HCT116 (cell line): Measurements from ENCODE around the gene APBB1IP. TPM values are rescaled to one million over a fixed set of nuclear protein-coding genes. Genes with fewer than 3 reads are reported as not detected.

ENCODE experiments used
- ATAC-seq: fragments of 200-7000 bp; cut with Tn5 transposase; 2 replicates; pipeline ENCODE4 v1.9.1; 2020; ENCODE audit warnings: mild to moderate bottlenecking, moderate library complexity
- BruUV-seq: library from RNA; stranded (reverse); fragments of 400-500 nt; replicated peaks from 2 replicates; lab custom pipeline; 2021; lab: Mats Ljungman, UMichigan
- CTCF ChIA-PET: fragments of 300-600 bp; sonication (Branson Sonifier 250); formaldehyde crosslinking; loops from one replicate; lab custom pipeline; 2021; ENCODE audit warnings: antibody characterized with exemption; lab: Charles Lee
- POLR2A ChIA-PET: fragments of 300-600, 350-600 bp; sonication (Branson Sonifier 250); formaldehyde crosslinking; loops from one replicate; lab custom pipeline; 2021; ENCODE audit warnings: antibody characterized with exemption; lab: Charles Lee
- RAD21 ChIA-PET, 2 experiments: fragments of 300-600 bp; sonication (Branson Sonifier 250); formaldehyde crosslinking; loops; one replicate each; lab custom pipeline; 2023; ENCODE audit warnings: low total read pairs in 2 of 2; ENCODE audit not compliant: uncharacterized antibody in 2 of 2, unreplicated experiment in 2 of 2, low non-redundant PET in 1 of 2; lab: Charles Lee
- DNase-seq: peaks from one replicate; pipeline ENCODE4 v3.0.0-alpha.2; 2010; ENCODE audit warnings: low read depth, low spot score
- H2AFZ ChIP-seq: fragments of 200-600 bp; shearing (Covaris generic), sonication (generic); 2 replicates; pipeline ENCODE4 v1.6.1; 2017; ENCODE audit warnings: low read depth, mixed run types, mixed read lengths, antibody characterized with exemption, low read length; ENCODE audit not compliant: poor library complexity, severe bottlenecking
- H3K27ac ChIP-seq: 2 replicates; pipeline ENCODE4 v1.5.1; 2012; ENCODE audit warnings: low read depth, low read length
- H3K27me3 ChIP-seq: fragments of 200-600 bp; sonication (generic); 2 replicates; pipeline ENCODE4 v1.6.1; 2016; ENCODE audit warnings: mixed run types, low read length, mixed read lengths; ENCODE audit not compliant: insufficient read depth
- H3K36me3 ChIP-seq, 2 experiments: fragments of 200-500 bp in 1 of 2; fragments of 200-600 bp in 1 of 2; sonication (Bioruptor generic) in 1 of 2; sonication (generic) in 1 of 2; 2 replicates each; pipeline versions ENCODE4 v1.5.1 to v1.6.1; 2014 to 2016; ENCODE audit warnings: low read length in 2 of 2, inconsistent platforms in 1 of 2, mixed read lengths in 1 of 2, mixed run types in 1 of 2; ENCODE audit not compliant: insufficient read depth in 2 of 2, control insufficient read depth in 1 of 2
- H3K4me1 ChIP-seq, 2 experiments: fragments of 200-600 bp in 1 of 2; sonication (generic) in 1 of 2; 2 replicates each; pipeline versions ENCODE4 v1.5.1 to v1.6.1; 2012 to 2017; ENCODE audit warnings: low read length in 2 of 2, inconsistent platforms in 1 of 2, mild to moderate bottlenecking in 1 of 2, mixed read lengths in 1 of 2, mixed run types in 1 of 2, moderate library complexity in 1 of 2; ENCODE audit not compliant: insufficient read depth in 2 of 2, control insufficient read depth in 1 of 2
- H3K4me2 ChIP-seq: fragments of 200-600 bp; sonication (generic); 2 replicates; pipeline ENCODE4 v1.6.1; 2017; ENCODE audit warnings: mixed run types, low read length, mixed read lengths
- H3K4me3 ChIP-seq, 2 experiments: fragments of 200-600 bp in 1 of 2; sonication (generic) in 1 of 2; replicated peaks in 1 of 2; 2 replicates each; pipeline ENCODE4 v1.5.1; 2011 to 2016; ENCODE audit warnings: low read length in 2 of 2, control low read depth in 1 of 2, low read depth in 1 of 2, mild to moderate bottlenecking in 1 of 2, mixed read lengths in 1 of 2, mixed run types in 1 of 2
- H3K79me2 ChIP-seq: fragments of 200-600 bp; sonication (generic); 2 replicates; pipeline ENCODE4 v1.6.1; 2017; ENCODE audit warnings: mild to moderate bottlenecking, mixed run types, low read length, moderate library complexity, mixed read lengths; ENCODE audit not compliant: insufficient read depth
- H3K9ac ChIP-seq: fragments of 200-600 bp; sonication (generic); 2 replicates; pipeline ENCODE4 v1.6.1; 2016; ENCODE audit warnings: low read length, mixed read lengths
- H3K9me2 ChIP-seq: fragments of 200-600 bp; sonication (generic), shearing (Covaris generic); 2 replicates; pipeline ENCODE4 v1.6.1; 2017; ENCODE audit warnings: mixed run types, mild to moderate bottlenecking, moderate library complexity; ENCODE audit not compliant: insufficient read depth
- H3K9me3 ChIP-seq, 2 experiments: fragments of 200-500 bp in 1 of 2; fragments of 200-600 bp in 1 of 2; sonication (Bioruptor generic) in 1 of 2; sonication (generic) in 1 of 2; 2 replicates each; pipeline ENCODE4 v1.6.1; 2014 to 2017; ENCODE audit warnings: low read length in 2 of 2, mixed read lengths in 2 of 2, inconsistent platforms in 1 of 2, low read depth in 1 of 2, mild to moderate bottlenecking in 1 of 2, mixed run types in 1 of 2, moderate library complexity in 1 of 2; ENCODE audit not compliant: control insufficient read depth in 1 of 2, insufficient read depth in 1 of 2
- H4K20me1 ChIP-seq: fragments of 200-600 bp; sonication (generic), shearing (Covaris generic); 2 replicates; pipeline ENCODE4 v1.6.1; 2017; ENCODE audit warnings: mixed run types, mild to moderate bottlenecking, moderate library complexity; ENCODE audit not compliant: insufficient read depth
- ATF3 ChIP-seq: IDR thresholded peaks from 2 replicates; pipeline ENCODE4 v1.6.1; 2012
- CBX3 ChIP-seq: IDR thresholded peaks from 2 replicates; pipeline ENCODE4 v1.6.1; 2012; ENCODE audit warnings: low read depth
- CEBPB ChIP-seq: IDR thresholded peaks from 2 replicates; pipeline ENCODE4 v1.6.1; 2012; ENCODE audit warnings: low read depth
- EGR1 ChIP-seq: IDR thresholded peaks from 2 replicates; pipeline ENCODE4 v1.6.1; 2012; ENCODE audit warnings: low read depth
- ELF1 ChIP-seq: IDR thresholded peaks from 2 replicates; pipeline ENCODE4 v1.6.1; 2012; ENCODE audit warnings: low read depth, borderline replicate concordance
- EZH2phosphoT487 ChIP-seq: fragments of 200-600 bp; IDR thresholded peaks from 2 replicates; pipeline ENCODE4 v1.6.1; 2018; ENCODE audit warnings: antibody characterized with exemption, borderline replicate concordance
- FOSL1 ChIP-seq: IDR thresholded peaks from 2 replicates; pipeline ENCODE4 v1.6.1; 2012; ENCODE audit warnings: low read depth
- MAX ChIP-seq: IDR thresholded peaks from 2 replicates; pipeline ENCODE4 v1.6.1; 2012
- POLR2A ChIP-seq: IDR thresholded peaks from 2 replicates; pipeline ENCODE4 v1.7.0; 2011; ENCODE audit warnings: borderline replicate concordance; ENCODE audit not compliant: insufficient read depth, insufficient read length; ENCODE audit errors: extremely low read depth
- POLR2AphosphoS5 ChIP-seq: IDR thresholded peaks from 2 replicates; pipeline ENCODE4 v1.6.1; 2011; ENCODE audit warnings: mild to moderate bottlenecking, low read depth, low read length, moderate library complexity
- RAD21 ChIP-seq: IDR thresholded peaks from 2 replicates; pipeline ENCODE4 v1.6.1; 2012; ENCODE audit warnings: low read depth, mild to moderate bottlenecking
- REST ChIP-seq: IDR thresholded peaks from 2 replicates; pipeline ENCODE4 v1.6.1; 2012; ENCODE audit warnings: low read depth
- SP1 ChIP-seq: IDR thresholded peaks from 2 replicates; pipeline ENCODE4 v1.6.1; 2012; ENCODE audit warnings: low read depth
- SRF ChIP-seq: IDR thresholded peaks from 2 replicates; pipeline ENCODE4 v1.6.1; 2012; ENCODE audit warnings: low read depth
- TCF7L2 ChIP-seq: IDR thresholded peaks from 2 replicates; pipeline ENCODE4 v1.7.0; 2011; ENCODE audit warnings: borderline replicate concordance, inconsistent platforms; ENCODE audit not compliant: insufficient read depth, insufficient read length; ENCODE audit errors: extremely low read depth
- YY1 ChIP-seq: IDR thresholded peaks from 2 replicates; pipeline ENCODE4 v1.6.1; 2011; ENCODE audit warnings: low read length, low read depth, moderate library complexity, mild to moderate bottlenecking; ENCODE audit not compliant: insufficient replicate concordance; ENCODE audit errors: extremely low read depth
- ZFX ChIP-seq: fragments of 450-650 bp; IDR thresholded peaks from 2 replicates; pipeline ENCODE4 v1.6.1; 2017
- ZNF274 ChIP-seq: fragments of 200-500 bp; sonication (Bioruptor generic); IDR thresholded peaks from 2 replicates; pipeline ENCODE4 v1.6.1; 2014; ENCODE audit warnings: mild to moderate bottlenecking, low read depth, low read length, inconsistent platforms
- intact Hi-C: fragments of 100-400 bp; cut with micrococcal nuclease; formaldehyde crosslinking; loops from 2 replicates; pipeline ENCODE4 v1.10.0; 2022
- total RNA-seq: library from RNA; stranded (reverse); gene quantifications from one replicate; pipeline ENCODE4 v1.2.1, GENCODE V29; 2021; ENCODE audit not compliant: unreplicated experiment

APBB1IP gene
- total RNA-seq, 1 experiment from 2014 or later = 0.27 TPM

GRCh38 chr10:26479766-26480492 lies 41.8 kb downstream of the APBB1IP start:
- H3K9ac ChIP-seq = no peak overlapping the region
- no peak for ATAC-seq
- TF ChIP-seq EGR1 = no peak
- TF ChIP-seq ZNF274 = no peak
- no peak for TF ChIP-seq SRF
- TF ChIP-seq ELF1 = no peak
- no peak for TF ChIP-seq POLR2AphosphoS5
- no peak for TF ChIP-seq EZH2phosphoT487
- no peak for TF ChIP-seq MAX
- TF ChIP-seq, all 23 proteins: peak for 0
- no peak for DNase-seq
- Histone ChIP-seq H3K9me2 (no peaks in the 10 kb centered on the region), H3K4me2 (no peak overlapping the region), H3K4me1 (no peaks in the 10 kb centered on the region), H3K27ac (no peak overlapping the region), H3K79me2 (no peaks in the 10 kb centered on the region), H2AFZ (peak overlapping the region; percentile 40), H3K36me3 (no peaks in the 10 kb centered on the region), H3K27me3 (no peaks in the 10 kb centered on the region), H3K9me3 (no peaks in the 10 kb centered on the region), H3K4me3 (no peak overlapping the region), H4K20me1 (no peaks in the 10 kb centered on the region; the same call in 1 of the 2 replicates)
- RAD21 ChIA-PET = no interaction called here
- POLR2A ChIA-PET = no interaction called here
- no TSS peak for BruUV-seq
- CTCF ChIA-PET = no interaction called here
- intact Hi-C loops = no loop called here

- H3K9me3 ChIP-seq = no peaks in the 10 kb centered on the region
- H3K27ac ChIP-seq = no peak overlapping the region
- peaks cover 0 to 3% of the 10 kb centered on the region in 2 experiments; a peak in 1 of 4 replicates for H3K4me1 ChIP-seq
- H4K20me1 ChIP-seq = no peaks in the 10 kb centered on the region; the same call in 1 of the 2 replicates
- ChIA-PET RAD21 (no interaction called here), CTCF (interaction anchor here (1.2 kb wide), 1 partner anchor 22 kb away, joined by 3 read pairs; no protein-coding TSS in a partner anchor), POLR2A (no interaction called here)
- DNase-seq = no peak
- H3K4me3 ChIP-seq = no peak overlapping the region
- no peak overlapping the region for H2AFZ ChIP-seq
- no peaks in the 10 kb centered on the region for H3K36me3 ChIP-seq
- no peaks in the 10 kb centered on the region for H3K79me2 ChIP-seq
- H3K9me2 ChIP-seq = no peaks in the 10 kb centered on the region
- H3K4me2 ChIP-seq = no peak overlapping the region
- H3K27me3 ChIP-seq = no peaks in the 10 kb centered on the region
- H3K9ac ChIP-seq = no peak overlapping the region
- intact Hi-C loops = no loop called here
- BruUV-seq = no TSS peak
- ATAC-seq = no peak
- no peak for TF ChIP-seq FOSL1
- no peak for TF ChIP-seq ZFX
- no peak for TF ChIP-seq CEBPB
- no peak for TF ChIP-seq YY1
- no peak for TF ChIP-seq SRF
- TF ChIP-seq SP1 = no peak
- TF ChIP-seq TCF7L2 = no peak
- TF ChIP-seq EZH2phosphoT487 = no peak
- no peak for TF ChIP-seq ATF3
- TF ChIP-seq RAD21 = no peak
- TF ChIP-seq POLR2A = no peak
- TF ChIP-seq POLR2AphosphoS5 = no peak
- TF ChIP-seq CBX3 = no peak
- no peak for TF ChIP-seq REST
Observed at GRCh38 chr10:26481315-26481692, 43.2 kb downstream of the APBB1IP start.
